Measurements from ENCODE around the gene UTP14C.
"Not testable (repeated sequence)": the region's sequence is repeated elsewhere in the genome, so short reads cannot be mapped to it uniquely, and the experiment has no call there.

Gene UTP14C, protein sequence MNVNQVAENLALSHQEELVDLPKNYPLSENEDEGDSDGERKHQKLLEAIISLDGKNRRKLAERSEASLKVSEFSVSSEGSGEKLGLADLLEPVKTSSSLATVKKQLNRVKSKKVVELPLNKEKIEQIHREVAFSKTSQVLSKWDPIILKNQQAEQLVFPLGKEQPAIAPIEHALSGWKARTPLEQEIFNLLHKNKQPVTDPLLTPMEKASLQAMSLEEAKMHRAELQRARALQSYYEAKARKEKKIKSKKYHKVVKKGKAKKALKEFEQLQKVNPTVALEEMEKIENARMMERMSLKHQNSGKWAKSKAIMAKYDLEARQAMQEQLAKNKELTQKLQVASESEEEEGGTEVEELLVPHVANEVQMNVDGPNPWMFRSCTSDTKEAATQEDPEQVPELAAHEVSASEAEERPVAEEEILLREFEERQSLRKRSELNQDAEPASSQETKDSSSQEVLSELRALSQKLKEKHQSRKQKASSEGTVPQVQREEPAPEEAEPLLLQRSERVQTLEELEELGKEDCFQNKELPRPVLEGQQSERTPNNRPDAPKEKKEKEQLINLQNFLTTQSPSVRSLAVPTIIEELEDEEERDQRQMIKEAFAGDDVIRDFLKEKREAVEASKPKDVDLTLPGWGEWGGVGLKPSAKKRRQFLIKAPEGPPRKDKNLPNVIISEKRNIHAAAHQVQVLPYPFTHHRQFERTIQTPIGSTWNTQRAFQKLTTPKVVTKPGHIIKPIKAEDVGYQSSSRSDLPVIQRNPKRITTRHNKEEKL

GRCh38 chr13:52024481-52024880 lies at the start of gene UTP14C:
TSS of gene UTP14C (plus strand) at chr13:52024691. CDS start at chr13:52028805, 4,114 bp downstream.
- DNase-seq (ENCODE audit: low read depth): peak; percentile 12

GRCh38 chr13:51976423-51976822 lies 48.1 kb upstream of the UTP14C start:
- DNase-seq (ENCODE audit: low read depth): no peak

DNA sequence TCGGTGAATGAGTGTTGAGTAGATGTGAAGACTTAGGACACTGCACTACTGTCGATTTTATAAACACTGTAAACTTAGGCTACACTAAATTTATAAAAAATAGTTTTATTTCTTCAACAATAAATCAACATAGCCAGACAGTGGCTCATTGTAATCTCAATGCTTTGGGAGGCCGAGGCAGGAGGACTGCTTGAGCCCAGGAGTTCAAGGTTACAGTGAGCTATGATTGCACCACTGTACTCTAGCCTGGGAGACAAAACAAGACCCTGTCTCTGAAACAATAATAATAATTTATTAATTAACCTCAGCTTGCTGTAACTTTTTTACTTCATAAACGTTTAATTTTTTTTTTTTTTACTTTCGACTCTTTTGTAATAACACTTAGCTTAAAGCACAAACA lies 47.6 kb upstream of the UTP14C start:
- no peak for DNase-seq (ENCODE audit: low read depth)

- DNase-seq (ENCODE audit: low read depth): no peak
Observed at GRCh38 chr13:51977625-51978024, 46.9 kb upstream of the UTP14C start.

DNA sequence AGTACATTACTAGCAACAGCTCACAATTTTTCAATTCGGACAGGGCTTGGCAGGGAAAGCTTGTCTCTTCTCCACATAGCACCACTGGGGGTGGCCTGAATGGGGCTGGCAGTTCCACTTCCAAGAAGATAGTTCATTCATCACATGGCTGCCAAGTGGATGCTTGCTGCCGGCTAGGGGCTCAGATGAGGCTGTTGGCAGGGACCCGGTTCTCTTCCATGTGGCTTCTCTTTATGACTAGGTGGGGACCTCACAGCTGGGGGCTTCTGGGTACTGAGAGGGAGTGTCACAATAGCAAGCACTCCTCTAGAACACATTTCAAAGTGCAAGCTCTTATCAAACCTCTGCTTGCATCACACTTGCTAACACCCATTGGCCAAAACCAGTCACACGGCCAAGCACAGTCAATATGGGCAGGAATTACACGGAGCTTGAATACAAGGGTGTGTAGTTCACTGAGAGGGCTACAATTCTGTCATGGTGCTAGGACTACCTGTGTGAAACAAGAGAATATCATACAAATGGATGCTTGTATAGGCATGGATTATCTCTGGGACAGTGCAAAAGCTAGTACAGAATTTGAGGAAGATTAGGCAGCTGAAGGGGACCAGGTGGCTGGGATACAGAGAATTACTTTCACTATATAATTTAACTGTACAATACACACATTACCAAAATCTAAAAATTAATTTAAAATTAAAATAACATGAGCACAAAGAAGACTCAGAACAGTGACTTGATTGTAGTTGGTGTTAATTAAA lies 45.5 kb upstream of the UTP14C start:
- DNase-seq (ENCODE audit: low read depth): no peak

DNA sequence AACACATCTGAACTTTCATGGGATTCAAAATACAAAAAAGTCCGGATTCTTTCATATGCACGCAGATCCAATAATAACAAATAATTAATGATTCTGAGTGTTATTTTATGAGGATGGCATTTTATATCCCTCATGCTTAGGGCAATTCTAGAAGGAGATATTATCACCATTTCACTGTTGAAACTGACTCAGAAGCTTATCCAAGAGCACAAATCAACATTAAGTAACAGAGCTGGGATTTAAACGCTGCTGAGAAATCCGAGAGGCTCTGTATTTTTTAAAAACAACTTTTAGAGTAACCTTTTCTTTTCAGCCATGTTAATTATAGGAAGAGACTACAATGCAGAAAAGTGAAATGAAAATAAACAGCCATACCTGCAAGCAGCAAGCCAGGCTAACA lies 43.6 kb upstream of the UTP14C start:
- peak; percentile 33 for DNase-seq (ENCODE audit: low read depth)

DNA sequence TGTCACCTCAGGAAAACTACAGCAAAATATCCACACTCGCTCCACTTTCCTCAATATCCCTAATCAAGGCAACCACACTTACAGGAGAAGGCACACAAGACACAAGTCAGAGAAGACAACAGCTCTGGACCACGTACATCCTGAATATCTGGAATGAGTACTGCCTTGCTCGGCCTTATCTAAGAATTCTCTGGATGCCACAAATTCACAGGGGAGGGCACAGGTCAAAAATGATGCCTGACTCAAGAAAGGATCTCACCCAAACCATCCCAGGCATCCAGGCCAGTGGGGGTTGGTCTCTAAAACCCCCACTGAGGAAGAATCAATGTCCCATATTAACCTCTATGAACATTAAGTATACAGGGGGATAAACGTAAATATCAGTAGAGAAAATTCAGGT lies 43.1 kb upstream of the UTP14C start:
- DNase-seq (ENCODE audit: low read depth): peak; percentile 54

DNA sequence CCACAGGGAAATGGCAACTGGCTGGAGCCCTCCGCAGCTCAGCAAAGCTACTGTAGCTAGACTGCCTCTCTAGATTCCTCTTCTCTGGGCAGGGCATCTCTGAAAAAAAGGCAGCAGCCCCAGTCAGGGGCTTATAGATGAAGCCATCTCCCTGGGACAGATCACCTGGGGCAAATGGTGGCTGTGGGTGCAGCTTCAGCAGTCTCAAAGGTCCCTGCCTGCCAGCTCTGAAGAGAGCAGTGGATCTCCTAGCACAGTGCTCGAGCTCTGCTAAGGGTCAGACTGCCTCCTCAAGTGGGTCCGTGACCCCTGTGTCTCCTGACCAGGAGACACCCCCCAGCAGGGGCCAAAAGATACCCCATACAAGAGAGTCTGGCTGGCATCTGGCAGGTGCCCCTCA lies 41.2 kb upstream of the UTP14C start:
- DNase-seq (ENCODE audit: low read depth): not testable (repeated sequence)

DNA sequence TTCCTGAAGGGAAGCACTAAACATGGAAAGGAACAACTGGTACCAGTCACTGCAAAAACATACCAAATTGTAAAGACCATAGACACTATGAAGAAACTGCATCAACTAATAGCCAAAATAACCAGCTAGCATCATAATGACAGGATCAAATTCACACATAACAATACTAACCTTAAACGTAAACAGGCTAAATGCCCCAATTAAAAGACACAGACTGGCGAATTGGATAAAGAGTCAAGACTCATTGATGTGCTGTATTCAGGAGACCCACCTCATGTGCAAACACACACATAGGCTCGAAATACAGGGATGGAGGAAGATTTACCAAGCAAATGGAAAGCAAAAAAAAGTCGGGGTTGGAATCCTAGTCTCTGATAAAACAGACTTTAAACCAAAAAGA lies 39.6 kb upstream of the UTP14C start:
- not testable (repeated sequence) for DNase-seq (ENCODE audit: low read depth)

DNA sequence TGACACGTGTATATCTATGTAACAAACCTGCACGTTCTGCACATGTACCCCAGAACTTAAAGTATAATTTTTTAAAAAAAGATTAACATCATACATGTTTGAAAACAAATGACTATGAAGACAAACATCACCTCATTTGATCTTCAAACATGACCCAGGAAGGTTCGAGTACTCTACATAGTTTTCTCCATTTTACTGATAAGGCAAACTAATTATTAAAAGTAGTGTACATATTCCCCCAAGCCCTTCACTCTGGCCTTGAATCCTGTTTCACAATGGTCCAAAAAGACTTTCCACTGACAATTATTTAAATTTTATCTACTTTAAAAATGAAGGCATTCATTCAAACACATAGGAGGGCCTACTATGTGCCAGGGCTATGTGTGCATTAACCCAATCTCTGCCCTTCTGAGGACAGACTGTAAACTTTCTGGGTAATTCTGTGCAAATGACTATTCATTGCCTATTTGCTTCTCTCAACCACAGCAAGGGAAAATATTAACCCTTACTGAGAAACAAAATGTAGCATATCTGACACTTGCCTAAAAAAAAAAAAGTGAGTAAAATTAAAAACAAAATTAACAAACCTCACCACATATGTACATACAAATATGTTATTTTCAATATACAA lies 35.4 kb upstream of the UTP14C start:
- DNase-seq (ENCODE audit: low read depth): no peak

DNA sequence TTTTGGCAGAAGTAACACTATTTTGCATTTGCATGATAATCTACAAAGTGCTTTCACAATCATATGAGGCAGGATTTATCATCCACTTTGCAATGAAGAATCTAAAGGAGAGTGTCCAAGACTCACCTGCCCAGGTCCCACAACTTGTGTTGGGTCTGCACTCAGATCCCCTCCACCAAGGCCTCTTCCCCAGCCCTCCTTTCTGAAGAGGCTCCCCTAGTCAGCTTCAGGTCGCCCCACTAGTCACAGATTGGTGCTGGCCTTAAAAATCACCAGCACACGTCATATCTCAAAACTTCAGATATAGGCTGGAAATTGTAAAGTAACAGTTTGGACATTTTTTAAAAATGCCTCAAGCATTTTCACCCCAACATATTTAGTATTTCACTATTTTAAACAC lies 30.8 kb upstream of the UTP14C start:
- no peak for DNase-seq (ENCODE audit: low read depth)

GRCh38 chr13:51995677-51996551 lies 28.6 kb upstream of the UTP14C start:
- DNase-seq (ENCODE audit: low read depth): no peak

- no peak for DNase-seq (ENCODE audit: low read depth)
Observed at GRCh38 chr13:51996641-51997040, 27.9 kb upstream of the UTP14C start.

DNA sequence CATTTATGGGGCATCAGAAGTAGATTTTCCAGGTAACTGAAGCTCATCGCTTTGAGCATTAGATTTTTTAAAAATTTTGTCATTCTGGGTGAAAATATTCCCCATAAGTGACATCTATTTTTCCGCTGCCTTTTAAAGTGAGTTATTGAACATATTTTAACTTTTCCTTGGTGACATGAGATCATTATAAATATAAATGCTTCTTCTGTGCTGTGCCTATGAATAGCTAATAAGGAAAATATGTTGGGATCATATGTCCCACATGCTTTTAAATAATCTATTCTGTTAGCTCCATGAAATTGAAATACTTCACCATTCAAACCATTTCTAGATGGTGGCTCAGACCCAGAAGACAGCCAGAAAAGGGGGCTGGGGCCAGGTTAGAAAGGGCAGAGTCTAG lies 27.3 kb upstream of the UTP14C start:
- DNase-seq (ENCODE audit: low read depth): no peak

DNA sequence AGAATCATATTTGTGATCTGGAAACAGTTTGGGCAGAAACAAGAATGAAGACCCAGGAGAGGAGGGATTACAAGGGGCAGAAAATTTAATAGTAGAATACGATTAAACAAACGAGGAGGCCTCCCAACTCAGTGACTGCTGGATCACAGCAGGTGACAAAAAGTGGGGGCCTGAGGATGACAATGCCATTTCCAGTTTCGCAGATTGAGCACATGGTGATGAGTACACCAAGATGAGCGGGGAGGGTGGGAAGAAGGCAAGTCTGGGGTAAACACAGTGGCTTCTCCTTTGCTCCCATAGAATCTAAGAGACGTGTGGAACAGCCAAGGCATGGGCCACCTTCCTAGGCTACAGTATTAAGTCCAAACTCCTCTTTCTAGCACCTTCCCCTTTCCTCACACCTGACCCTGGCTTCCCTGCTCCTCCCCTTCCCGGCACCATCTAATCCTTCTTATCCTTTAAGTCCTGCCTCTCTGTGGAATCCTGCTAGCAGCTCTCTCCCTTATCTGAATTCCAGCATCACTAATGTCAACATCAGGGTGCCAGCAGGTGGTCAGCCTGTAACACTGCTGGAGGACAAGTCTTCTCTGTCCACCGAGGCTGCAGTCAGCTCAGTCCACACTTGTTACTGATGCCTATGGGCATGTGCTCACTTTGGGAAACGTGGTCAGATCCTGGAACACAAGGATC lies 26.7 kb upstream of the UTP14C start:
- DNase-seq (ENCODE audit: low read depth): no peak

- DNase-seq (ENCODE audit: low read depth): no peak
Observed at GRCh38 chr13:51998723-51999509, 25.6 kb upstream of the UTP14C start.

- no peak for DNase-seq (ENCODE audit: low read depth)
Observed at GRCh38 chr13:51999510-51999911, 25.0 kb upstream of the UTP14C start.

DNA sequence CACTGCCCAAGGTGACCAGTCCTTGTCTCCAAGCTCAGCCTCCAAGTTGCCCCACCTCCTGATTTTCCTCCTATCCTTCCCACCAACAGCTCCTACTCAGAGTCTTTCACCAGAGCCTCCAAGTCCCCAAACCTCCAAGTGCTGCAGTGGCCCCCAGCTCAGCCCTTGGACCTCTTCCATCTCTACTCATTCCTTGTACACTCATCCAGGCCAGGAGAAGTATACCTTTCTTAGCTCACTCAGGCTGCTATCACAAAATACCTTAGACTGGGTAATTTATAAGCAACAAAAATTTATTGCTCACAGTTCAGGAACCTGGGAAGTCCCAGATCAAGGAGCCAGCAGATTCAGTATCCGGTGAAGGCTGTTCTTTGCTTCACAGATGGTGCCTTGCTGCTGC lies 24.6 kb upstream of the UTP14C start:
- no peak for DNase-seq (ENCODE audit: low read depth)

DNA sequence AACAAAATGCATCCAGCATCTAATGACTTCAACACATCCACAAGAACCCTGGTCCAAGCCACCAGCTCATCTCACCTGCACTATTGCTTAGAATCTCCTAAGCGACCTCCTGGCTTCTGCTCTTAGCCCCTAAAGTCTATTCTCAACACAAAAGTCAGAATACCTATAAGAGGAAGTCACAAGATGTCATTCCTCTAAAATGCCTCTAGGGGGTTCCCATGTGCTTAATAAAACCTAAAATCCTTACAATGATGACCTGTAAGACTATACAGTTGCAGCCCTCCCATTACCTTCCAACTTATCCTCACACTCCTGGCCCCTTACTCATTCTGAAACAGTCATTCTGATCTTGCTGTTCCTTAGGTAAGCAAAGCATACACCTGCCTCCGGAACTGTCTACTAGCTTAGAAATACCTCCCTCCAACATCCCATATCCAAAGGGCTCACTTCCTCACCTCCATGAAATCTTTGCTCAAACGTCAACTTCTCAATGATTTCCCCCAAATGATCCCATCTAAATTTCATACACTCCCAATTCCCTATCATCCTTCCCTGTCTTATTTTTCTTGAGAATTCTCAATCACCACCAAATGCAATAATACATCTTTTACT lies 23.3 kb upstream of the UTP14C start:
- DNase-seq (ENCODE audit: low read depth): peak; percentile 42

Data from iris pigment epithelial cell (primary cell).